ENCODE results near the gene PPIL4.
"Not testable (repeated sequence)": the region's sequence is repeated elsewhere in the genome, so short reads cannot be mapped to it uniquely, and the experiment has no call there.

PPIL4 gene

DNA sequence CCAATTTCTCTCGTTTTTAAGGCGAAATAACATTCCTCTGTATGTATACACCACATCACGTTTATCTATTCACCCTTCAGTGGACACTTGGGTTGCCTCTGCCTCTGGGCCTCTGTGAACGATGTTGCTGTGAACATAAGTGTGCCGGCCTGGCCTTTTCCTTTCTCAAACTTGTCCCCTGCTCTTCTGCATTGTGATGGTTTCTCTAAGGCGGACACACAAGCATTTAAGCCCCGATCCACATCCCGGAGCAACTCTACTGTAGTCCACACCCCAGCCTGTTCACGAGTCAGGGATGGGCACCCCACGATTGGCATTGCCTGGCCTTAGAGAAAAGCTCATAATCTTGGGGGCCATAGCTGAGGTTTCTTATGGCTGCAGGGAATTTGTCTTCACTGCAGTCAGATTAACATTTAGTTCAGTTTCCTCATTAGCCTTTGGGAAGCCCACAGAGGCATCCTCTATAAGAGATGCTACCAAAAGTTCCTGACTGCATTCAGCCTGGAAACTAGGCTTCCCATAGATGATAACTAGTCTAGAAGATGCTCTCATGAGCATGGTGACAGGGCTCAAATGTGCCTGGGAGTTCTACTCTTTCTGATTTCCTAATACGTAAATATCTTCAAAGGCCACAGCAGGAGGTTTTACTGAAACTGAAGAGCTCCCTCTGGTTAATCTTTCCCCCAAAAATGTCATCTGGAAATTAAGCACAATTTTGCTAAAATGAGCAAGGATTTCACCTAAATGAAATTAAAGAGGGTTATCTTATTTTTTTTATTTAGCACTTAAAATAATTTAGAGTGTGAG lies 61.8 kb downstream of the PPIL4 start:
- DNase-seq (ENCODE audit: low spot score), result no peak

GRCh38 chr6:149483334-149483725 lies 62.5 kb downstream of the PPIL4 start:
- DNase-seq (ENCODE audit: low spot score), result no peak

DNA sequence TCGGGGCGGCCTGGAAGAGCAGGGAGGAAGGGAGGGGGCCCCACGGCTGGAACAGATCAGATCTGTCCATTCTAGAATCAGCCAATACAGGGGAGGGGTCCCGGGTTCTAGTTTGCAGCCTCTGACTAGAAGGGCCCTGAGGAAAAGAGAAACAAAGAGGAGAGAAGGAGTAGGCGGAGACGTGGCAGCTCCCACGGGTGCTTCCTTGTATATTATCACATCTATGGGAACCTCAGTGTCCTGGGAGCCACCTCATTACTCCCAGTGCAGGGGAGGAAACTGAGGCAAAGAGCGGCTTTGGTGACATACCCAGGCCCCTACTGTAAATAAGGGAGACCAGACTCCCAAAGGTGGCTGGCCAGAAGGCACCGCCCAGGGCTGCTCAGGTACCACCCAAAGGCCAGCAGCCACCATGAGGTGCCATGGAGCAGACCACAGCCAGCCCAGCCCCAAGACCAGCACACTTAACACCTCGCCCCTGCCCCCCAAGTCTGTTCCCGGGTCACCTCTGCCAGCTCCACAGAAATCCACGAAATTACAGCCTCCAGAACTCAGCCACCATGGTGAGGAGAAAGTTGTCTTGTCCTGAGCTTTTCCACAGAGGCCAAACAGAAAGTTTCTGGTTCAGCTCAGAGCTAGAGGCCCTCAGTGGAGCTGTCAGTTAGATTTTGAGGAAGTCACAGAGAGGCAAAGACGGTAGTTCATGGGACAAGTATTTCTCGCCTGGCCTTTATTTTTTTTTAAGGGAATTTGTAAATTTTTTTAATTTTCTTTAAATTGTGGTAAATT lies 63.1 kb downstream of the PPIL4 start:
- no peak for DNase-seq (ENCODE audit: low spot score)

GRCh38 chr6:149480502-149481280 lies 65.2 kb downstream of the PPIL4 start:
- peak; percentile 50 for DNase-seq (ENCODE audit: low spot score)

- no peak for DNase-seq (ENCODE audit: low spot score)
Observed at GRCh38 chr6:149478631-149479314, 67.1 kb downstream of the PPIL4 start.

GRCh38 chr6:149477544-149477943 lies 68.3 kb downstream of the PPIL4 start:
- no peak for DNase-seq (ENCODE audit: low spot score)

- no peak for DNase-seq (ENCODE audit: low spot score)
Observed at GRCh38 chr6:149476789-149477455, 68.9 kb downstream of the PPIL4 start.

DNA sequence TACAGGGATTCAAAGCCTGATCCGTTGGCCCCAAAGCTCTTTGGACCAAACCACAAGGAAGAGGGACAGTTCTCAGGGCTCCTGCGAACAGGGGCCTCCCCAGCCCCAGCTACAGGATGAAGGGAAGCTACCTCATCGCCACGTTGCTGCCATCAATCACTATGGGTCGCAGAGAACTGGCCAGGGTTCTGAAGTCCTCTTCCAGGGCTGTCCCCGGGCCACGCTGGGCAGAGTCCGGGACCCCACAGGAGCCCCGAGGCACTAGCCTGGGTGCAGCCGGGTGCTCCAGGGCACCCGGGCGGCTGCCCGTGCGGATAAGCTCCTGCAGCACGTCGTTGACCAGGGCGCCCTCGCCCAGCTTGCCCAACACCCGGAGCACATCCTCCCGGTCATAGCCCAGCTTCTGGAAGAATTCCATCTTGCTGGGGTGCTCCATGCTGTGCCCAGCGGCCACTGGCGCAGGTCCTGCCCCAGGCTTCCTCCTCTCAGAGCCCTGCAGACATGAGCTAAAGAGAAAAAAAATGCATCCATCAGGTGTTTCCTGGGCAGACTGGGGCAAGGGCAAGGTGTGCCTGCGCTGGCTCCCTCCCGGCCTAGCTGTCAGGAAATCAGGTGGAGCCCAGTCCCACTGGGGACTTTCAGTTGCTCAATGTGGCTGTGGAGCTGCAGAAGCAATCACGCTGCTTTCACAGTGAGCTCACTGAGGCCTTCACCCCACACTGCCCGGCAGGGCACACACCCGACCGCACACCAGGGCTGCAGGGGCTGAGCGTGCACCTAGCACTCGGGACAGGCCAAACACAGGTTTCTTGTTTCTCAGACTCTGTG lies 71.5 kb downstream of the PPIL4 start:
- DNase-seq (ENCODE audit: low spot score), result no peak

DNA sequence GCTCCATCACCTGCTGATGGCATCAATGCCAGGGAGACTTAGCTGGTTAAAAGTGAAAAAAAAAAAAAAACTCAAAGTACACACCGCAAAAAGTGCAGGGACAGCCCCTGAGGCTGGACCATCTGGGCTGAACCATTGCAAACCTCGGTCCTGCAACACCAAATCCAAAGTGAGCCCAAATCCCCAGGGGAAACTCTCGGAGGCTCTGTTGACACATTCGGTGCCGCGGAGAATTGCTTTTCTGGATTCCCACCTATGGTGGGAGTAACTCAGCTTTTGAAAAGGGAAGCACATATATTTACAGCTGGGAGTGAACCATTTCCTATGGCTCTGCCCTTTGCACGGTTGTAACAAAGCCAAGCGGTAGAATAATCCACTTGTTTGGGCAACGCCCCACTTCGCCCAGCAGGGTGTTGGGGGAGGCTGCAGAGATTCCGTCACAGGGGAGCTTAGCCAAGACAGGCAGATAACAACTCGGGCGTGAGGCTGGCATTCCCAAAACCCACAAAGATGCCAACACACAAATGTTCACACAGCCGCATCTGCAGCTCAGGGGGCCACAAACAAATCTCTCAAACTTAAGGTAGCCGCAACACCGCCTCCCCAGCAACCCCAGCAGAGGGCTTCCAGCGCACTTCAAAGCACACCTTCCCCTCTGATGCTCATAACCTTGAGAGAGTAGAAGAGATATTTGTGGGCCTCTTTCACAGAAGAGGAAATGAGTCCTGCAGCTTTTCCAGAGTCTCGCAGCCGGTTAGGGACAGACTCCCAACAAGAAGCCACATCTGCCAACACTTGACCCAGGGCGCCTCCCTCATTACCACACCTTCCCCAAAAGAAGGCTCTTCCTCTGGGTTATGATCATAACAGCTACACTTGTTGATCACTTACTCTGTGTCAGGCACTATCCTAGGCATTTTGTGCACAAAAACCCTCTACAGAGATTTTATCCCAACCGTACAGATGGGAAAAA lies 72.5 kb downstream of the PPIL4 start:
- no peak for DNase-seq (ENCODE audit: low spot score)

GRCh38 chr6:149472241-149472640 lies 73.6 kb downstream of the PPIL4 start:
- no peak for DNase-seq (ENCODE audit: low spot score)

DNA sequence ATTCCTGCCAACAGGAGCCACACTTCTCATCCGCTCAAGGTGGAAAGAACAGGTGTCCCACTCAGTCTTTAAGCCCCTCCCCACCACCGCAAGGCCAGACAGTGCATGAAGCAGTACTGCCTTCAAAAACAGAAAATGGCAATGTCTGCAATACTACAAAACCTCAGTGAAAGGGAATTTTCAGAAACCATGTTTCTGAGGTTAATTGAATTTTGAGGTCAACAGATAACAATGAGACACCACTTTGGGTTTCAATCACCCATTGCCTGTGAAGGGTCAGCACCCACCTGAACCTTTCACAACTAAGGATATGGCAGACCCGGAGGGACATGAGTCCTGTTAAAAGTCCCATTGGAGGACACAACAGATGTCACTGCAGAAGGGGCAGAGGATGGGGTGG lies 74.0 kb downstream of the PPIL4 start:
- DNase-seq (ENCODE audit: low spot score), result no peak

- DNase-seq (ENCODE audit: low spot score), result no peak
Observed at GRCh38 chr6:149470948-149471347, 74.9 kb downstream of the PPIL4 start.

GRCh38 chr6:149468179-149468578 lies 77.7 kb downstream of the PPIL4 start:
- DNase-seq (ENCODE audit: low spot score), result no peak

GRCh38 chr6:149467265-149467664 lies 78.6 kb downstream of the PPIL4 start:
- no peak for DNase-seq (ENCODE audit: low spot score)

- DNase-seq (ENCODE audit: low spot score), result no peak
Observed at GRCh38 chr6:149464411-149464810, 81.4 kb downstream of the PPIL4 start.

DNA sequence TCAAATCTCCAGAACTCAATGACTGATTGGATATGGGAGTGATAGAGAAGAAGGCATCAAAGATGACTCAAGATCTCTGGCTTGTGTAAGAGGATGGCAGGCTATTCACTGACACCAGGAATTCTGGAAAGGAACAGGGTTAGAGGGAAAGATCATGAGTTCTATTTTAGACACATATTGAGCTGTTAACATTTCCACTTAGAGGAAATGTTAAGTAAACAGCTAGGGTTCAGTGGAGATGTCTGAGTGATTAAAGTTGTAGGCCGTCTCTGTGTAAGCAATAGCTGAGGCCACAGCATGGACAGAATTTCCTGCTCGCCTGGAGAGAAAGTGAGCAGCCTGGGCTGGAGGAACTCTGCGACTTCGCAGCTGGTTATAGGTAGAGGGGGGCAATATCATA lies 82.1 kb downstream of the PPIL4 start:
- DNase-seq (ENCODE audit: low spot score), result no peak

DNA sequence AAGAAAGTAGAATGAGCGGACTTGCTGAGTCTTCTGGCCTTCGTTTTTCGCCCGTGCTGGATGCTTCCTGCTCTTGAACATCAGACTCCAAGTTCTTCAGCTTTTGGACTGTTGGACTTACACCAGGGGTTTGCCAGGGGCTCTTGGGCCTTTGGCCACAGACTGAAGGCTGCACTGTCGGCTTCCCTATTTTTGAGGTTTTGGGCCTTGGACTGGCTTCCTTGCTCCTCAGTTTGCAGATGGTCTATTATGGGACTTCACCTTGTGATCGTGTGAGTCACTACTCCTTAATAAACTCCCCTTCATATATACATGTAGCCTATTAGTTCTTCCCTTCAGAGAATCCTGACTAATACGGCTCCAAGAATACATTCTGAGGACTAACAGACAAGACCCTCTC lies 83.1 kb downstream of the PPIL4 start:
- DNase-seq (ENCODE audit: low spot score), result not testable (repeated sequence)

DNA sequence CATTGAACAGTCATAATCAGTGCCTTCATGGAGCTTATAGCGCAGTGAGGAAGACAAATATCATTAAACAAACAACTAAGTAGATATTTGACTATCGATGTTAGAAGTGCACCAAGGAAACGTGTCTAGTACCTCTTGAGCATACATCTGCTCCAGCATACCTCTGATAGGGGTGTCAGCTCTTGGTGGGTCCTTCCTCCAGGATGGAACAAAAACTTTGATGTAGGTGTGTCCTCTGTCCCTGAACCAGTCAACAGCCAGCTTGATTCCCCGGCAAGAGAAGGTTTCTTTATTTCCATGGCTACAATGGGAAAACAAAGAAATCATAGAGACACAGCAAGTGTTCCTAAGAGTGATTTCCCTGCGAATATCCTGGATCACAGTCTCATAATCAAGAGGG lies 84.2 kb downstream of the PPIL4 start:
- no peak for DNase-seq (ENCODE audit: low spot score)

DNA sequence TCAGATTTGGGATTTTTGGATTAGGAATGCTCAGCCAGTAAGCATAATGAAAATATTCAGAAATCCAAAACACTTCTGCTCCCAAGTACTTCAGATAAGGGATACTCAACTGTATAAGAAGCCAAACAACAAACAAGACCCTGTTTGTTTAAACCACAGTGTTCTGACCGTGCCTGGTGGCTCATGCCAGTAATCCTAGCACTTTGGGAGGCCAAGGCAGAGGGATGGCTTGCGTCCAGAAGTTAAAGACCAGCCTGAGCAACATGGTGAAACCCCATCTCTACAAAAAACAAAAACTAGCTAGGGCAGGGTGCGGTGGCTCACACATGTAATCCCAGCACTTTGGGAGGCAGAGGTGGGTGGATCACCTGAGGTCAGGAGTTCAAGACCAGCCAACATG lies 85.6 kb downstream of the PPIL4 start:
- not testable (repeated sequence) for DNase-seq (ENCODE audit: low spot score)
